OCI-LY1 (cell line): ENCODE results near the gene PLA2G6.

Experiments used
- CTCF ChIP-seq: fragments of 200-600 bp; sonication (generic), shearing (Covaris generic); IDR thresholded peaks from 2 replicates; pipeline ENCODE4 v1.5.1; 2017; ENCODE audit warnings: mild to moderate bottlenecking, antibody characterized with exemption, low read length, moderate library complexity, mixed read lengths
- EZH2 ChIP-seq: fragments of 200-600 bp; sonication (generic), shearing (Covaris generic); IDR thresholded peaks from 2 replicates; pipeline ENCODE4 v1.8.0; 2017; ENCODE audit warnings: borderline replicate concordance, mixed run types, mild to moderate bottlenecking, antibody characterized with exemption, low read length, moderate library complexity, mixed read lengths

DNA sequence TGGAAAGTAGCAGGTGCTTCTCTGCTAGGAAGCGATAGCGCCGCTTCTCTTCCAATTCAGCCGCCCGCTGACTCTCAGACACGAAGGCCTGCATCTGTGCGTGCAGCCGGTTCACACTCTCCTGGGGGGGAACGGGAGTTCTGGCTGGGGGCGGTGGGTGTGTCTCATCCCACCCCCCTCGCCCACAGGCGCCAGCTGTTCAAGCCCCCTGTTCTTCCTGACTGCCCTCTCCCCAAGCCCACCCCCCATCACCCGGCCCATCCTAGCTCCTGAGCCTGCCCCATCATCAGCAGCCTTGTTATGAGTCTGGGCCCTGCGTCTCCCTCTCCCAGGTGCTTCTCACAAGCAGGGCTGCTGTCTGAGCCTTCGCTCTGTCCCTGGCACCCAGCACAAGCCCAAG is 84.6 kb downstream of the PLA2G6 start:
- no peak for TF ChIP-seq CTCF
- no peak for TF ChIP-seq EZH2
